Neural cell (in vitro differentiated cells): ENCODE data around the gene DEFB127. TPM values are rescaled to one million over a fixed set of nuclear protein-coding genes. Genes with fewer than 3 reads are reported as not detected.
"Not testable (repeated sequence)": the region's sequence is repeated elsewhere in the genome, so short reads cannot be mapped to it uniquely, and the experiment has no call there.

Experiments
- H2AFZ ChIP-seq: fragments of 200-600, 300-800 bp; sonication (generic), shearing (Covaris generic); 2 replicates; pipeline ENCODE4 v1.6.0; 2014; ENCODE audit warnings: low read depth, mild to moderate bottlenecking, antibody characterized with exemption, low read length, moderate library complexity
- H3F3A ChIP-seq: fragments of 200-600 bp; shearing (Covaris generic); 2 replicates; pipeline ENCODE4 v1.6.1; 2016; ENCODE audit warnings: mild to moderate bottlenecking, moderate library complexity, mixed read lengths, antibody characterized with exemption, low read length; ENCODE audit not compliant: insufficient read depth, poor library complexity, severe bottlenecking
- H3K27ac ChIP-seq: fragments of 200-600, 300-800 bp; sonication (generic), shearing (Covaris generic); 2 replicates; pipeline ENCODE4 v1.5.1; 2014; ENCODE audit warnings: mild to moderate bottlenecking, low read length, moderate library complexity
- H3K27me3 ChIP-seq: fragments of 300-800, 200-600 bp; sonication (generic), shearing (Covaris generic); 2 replicates; pipeline ENCODE4 v1.6.0; 2014; ENCODE audit warnings: mild to moderate bottlenecking, low read depth, low read length, moderate library complexity; ENCODE audit not compliant: insufficient read depth
- H3K36me3 ChIP-seq: fragments of 300-800, 200-600 bp; sonication (generic), shearing (Covaris generic); 2 replicates; pipeline ENCODE4 v1.5.1; 2014; ENCODE audit warnings: mild to moderate bottlenecking, antibody characterized with exemption, low read length, moderate library complexity; ENCODE audit not compliant: insufficient read depth
- H3K4me2 ChIP-seq: fragments of 300-800, 200-600 bp; sonication (generic), shearing (Covaris generic); 2 replicates; pipeline ENCODE4 v1.6.0; 2014; ENCODE audit warnings: mild to moderate bottlenecking, low read length
- H3K4me3 ChIP-seq: fragments of 300-800, 200-600 bp; sonication (generic), shearing (Covaris generic); 2 replicates; pipeline ENCODE4 v1.5.1; 2014; ENCODE audit warnings: mild to moderate bottlenecking, low read length, moderate library complexity
- H3K79me2 ChIP-seq: fragments of 200-600 bp; shearing (Covaris generic); replicated peaks from 2 replicates; pipeline ENCODE4 v1.6.0; 2014; ENCODE audit warnings: mild to moderate bottlenecking, low read length, moderate library complexity; ENCODE audit not compliant: insufficient read depth
- H3K9ac ChIP-seq: fragments of 300-800, 200-600 bp; sonication (generic), shearing (Covaris generic); 2 replicates; pipeline ENCODE4 v1.6.1; 2016; ENCODE audit warnings: mild to moderate bottlenecking, low read length, mixed read lengths
- H3K9me2 ChIP-seq: fragments of 200-600 bp; shearing (Covaris generic); 2 replicates; pipeline ENCODE4 v1.6.1; 2016; ENCODE audit warnings: mild to moderate bottlenecking, low read length, mixed read lengths; ENCODE audit not compliant: insufficient read depth
- H3K9me3 ChIP-seq: fragments of 200-600, 300-800 bp; sonication (generic), shearing (Covaris generic); 2 replicates; pipeline ENCODE4 v1.6.1; 2016; ENCODE audit warnings: mild to moderate bottlenecking, mixed run types, low read length, moderate library complexity, mixed read lengths
- H4K20me1 ChIP-seq: fragments of 200-600 bp; shearing (Covaris generic); 2 replicates; pipeline ENCODE4 v1.6.1; 2016; ENCODE audit warnings: mild to moderate bottlenecking, mixed run types; ENCODE audit not compliant: insufficient read depth
- CTCF ChIP-seq: fragments of 450-650 bp; IDR thresholded peaks from 2 replicates; pipeline ENCODE4 v1.5.1; 2014; ENCODE audit warnings: antibody characterized with exemption, mild to moderate bottlenecking, moderate library complexity; ENCODE audit not compliant: poor library complexity, severe bottlenecking
- EP300 ChIP-seq: fragments of 450-650 bp; conservative IDR thresholded peaks from 2 replicates; pipeline ENCODE4 v1.6.1; 2014; ENCODE audit warnings: antibody characterized with exemption, mild to moderate bottlenecking, moderate library complexity; ENCODE audit not compliant: poor library complexity, severe bottlenecking
- EZH2 ChIP-seq: fragments of 200-600, 300-800 bp; shearing (Covaris generic), sonication (generic); IDR thresholded peaks from 2 replicates; pipeline ENCODE4 v1.6.1; 2014; ENCODE audit warnings: antibody characterized with exemption, low read length, borderline replicate concordance, mild to moderate bottlenecking; ENCODE audit not compliant: insufficient read depth, poor library complexity, severe bottlenecking
- MXI1 ChIP-seq: fragments of 450-650 bp; conservative IDR thresholded peaks from 2 replicates; pipeline ENCODE4 v1.6.1; 2014; ENCODE audit warnings: antibody characterized with exemption, mild to moderate bottlenecking; ENCODE audit not compliant: poor library complexity, severe bottlenecking
- POLR2AphosphoS5 ChIP-seq: IDR thresholded peaks from 2 replicates; pipeline ENCODE4 v1.6.1; 2012
- RAD21 ChIP-seq: fragments of 450-650 bp; conservative IDR thresholded peaks from 2 replicates; pipeline ENCODE4 v1.6.1; 2014; ENCODE audit warnings: antibody characterized with exemption, mild to moderate bottlenecking, moderate library complexity
- REST ChIP-seq: IDR thresholded peaks from 2 replicates; pipeline ENCODE4 v1.6.1; 2012; ENCODE audit warnings: borderline replicate concordance
- SMC3 ChIP-seq: fragments of 450-650 bp; conservative IDR thresholded peaks from 2 replicates; pipeline ENCODE4 v1.6.1; 2014; ENCODE audit warnings: antibody characterized with exemption, mild to moderate bottlenecking, moderate library complexity; ENCODE audit not compliant: poor library complexity
- TAF1 ChIP-seq: IDR thresholded peaks from 2 replicates; pipeline ENCODE4 v1.6.1; 2012; ENCODE audit warnings: low read depth
- polyA plus RNA-seq: library from polyadenylated mRNA; depleted of rRNA; stranded (reverse); fragments of >200 nt; gene quantifications from 2 replicates; pipeline ENCODE4 v1.2.3, GENCODE V29; 2014

Gene DEFB127
- polyA plus RNA-seq, 1 donor from 2014 or later, result not detected

DNA sequence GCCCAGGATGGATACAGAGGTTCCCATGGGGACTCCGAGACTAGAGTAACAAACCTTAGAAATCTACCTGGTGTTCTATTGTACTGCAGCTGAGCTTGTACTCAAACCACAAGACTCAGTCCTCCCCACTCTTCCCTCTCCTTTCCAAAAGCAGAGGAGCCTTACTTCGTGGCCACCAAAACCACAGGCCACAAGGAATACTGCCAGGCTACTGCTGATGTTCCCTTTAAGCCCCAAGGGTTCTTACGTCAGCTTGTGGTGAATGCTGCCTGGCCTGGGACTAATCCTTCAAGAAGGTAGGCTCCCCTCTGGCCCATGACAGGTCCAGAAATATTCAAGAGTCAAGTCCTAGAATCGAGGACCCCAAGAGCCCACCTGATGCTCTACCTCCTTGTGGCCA lies 42.7 kb downstream of the DEFB127 start:
- Histone ChIP-seq H3K27me3 (no peaks in the 10 kb centered on the region), H3K27ac (no peak overlapping the region), H3K79me2 (no peaks in the 10 kb centered on the region), H3K36me3 (no peaks in the 10 kb centered on the region), H3K4me2 (no peak overlapping the region), H3K4me3 (no peak overlapping the region), H3K9me3 (no peaks in the 10 kb centered on the region), H4K20me1 (no peaks in the 10 kb centered on the region), H2AFZ (no peak overlapping the region), H3K9me2 (no peaks in the 10 kb centered on the region), H3F3A (no peaks in the 10 kb centered on the region), H3K9ac (no peak overlapping the region)
- TF ChIP-seq TAF1, result no peak
- TF ChIP-seq CTCF, result no peak
- no peak for TF ChIP-seq EZH2
- TF ChIP-seq RAD21, result no peak
- no peak for TF ChIP-seq EP300
- no peak for TF ChIP-seq POLR2AphosphoS5
- no peak for TF ChIP-seq MXI1
- TF ChIP-seq SMC3, result no peak
- no peak for TF ChIP-seq REST

GRCh38 chr20:203630-204029 lies 46.4 kb downstream of the DEFB127 start:
- H3K36me3 ChIP-seq, H4K20me1 ChIP-seq, H3F3A ChIP-seq, H3K9me2 ChIP-seq, H3K79me2 ChIP-seq, H2AFZ ChIP-seq, H3K9ac ChIP-seq, H3K9me3 ChIP-seq, H3K4me2 ChIP-seq, H3K4me3 ChIP-seq, H3K27ac ChIP-seq: not testable (repeated sequence)
- H3K27me3 ChIP-seq, result peaks cover 11% of the 10 kb centered on the region

Other genes starting within 250 kb of the DEFB127 start
- gene DEFB125, start 69.8 kb upstream of the DEFB127 start, polyA plus RNA-seq, result not detected in 2 replicates
- gene DEFB126, start 14.9 kb upstream of the DEFB127 start, polyA plus RNA-seq, result not detected in 2 replicates
- not detected in 2 replicates for gene DEFB128, start 32.3 kb downstream of the DEFB127 start, polyA plus RNA-seq
- gene DEFB129, start 69.8 kb downstream of the DEFB127 start, polyA plus RNA-seq, result not detected in 2 replicates
- gene DEFB132, start 100.3 kb downstream of the DEFB127 start, polyA plus RNA-seq, result not detected in 2 replicates
- gene C20orf96, start 133.3 kb downstream of the DEFB127 start, polyA plus RNA-seq, result 7.8 and 10.9 TPM in 2 replicates
- 15.5 and 19.5 TPM in 2 replicates for gene ZCCHC3, start 140.1 kb downstream of the DEFB127 start, polyA plus RNA-seq
- gene SOX12, start 168.1 kb downstream of the DEFB127 start, polyA plus RNA-seq, result 6.8 and 9.6 TPM in 2 replicates
- gene NRSN2, start 189.7 kb downstream of the DEFB127 start, polyA plus RNA-seq, result 19.6 and 43.1 TPM in 2 replicates
- 6.0 and 6.8 TPM in 2 replicates for gene TRIB3, start 223.3 kb downstream of the DEFB127 start, polyA plus RNA-seq